ENCODE data around the gene SP140.

The SP140 gene

GRCh38 chr2:230323385-230324106 lies 98.0 kb downstream of the SP140 start:
- FAIRE-seq (no peak), DNase-seq (ENCODE audit: insufficient read length, low spot score) (no peak)
- TF ChIP-seq, protein P1, sequence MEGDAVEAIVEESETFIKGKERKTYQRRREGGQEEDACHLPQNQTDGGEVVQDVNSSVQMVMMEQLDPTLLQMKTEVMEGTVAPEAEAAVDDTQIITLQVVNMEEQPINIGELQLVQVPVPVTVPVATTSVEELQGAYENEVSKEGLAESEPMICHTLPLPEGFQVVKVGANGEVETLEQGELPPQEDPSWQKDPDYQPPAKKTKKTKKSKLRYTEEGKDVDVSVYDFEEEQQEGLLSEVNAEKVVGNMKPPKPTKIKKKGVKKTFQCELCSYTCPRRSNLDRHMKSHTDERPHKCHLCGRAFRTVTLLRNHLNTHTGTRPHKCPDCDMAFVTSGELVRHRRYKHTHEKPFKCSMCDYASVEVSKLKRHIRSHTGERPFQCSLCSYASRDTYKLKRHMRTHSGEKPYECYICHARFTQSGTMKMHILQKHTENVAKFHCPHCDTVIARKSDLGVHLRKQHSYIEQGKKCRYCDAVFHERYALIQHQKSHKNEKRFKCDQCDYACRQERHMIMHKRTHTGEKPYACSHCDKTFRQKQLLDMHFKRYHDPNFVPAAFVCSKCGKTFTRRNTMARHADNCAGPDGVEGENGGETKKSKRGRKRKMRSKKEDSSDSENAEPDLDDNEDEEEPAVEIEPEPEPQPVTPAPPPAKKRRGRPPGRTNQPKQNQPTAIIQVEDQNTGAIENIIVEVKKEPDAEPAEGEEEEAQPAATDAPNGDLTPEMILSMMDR (IDR thresholded peaks at IDR 0.05; ENCODE audit: insufficient read depth, missing control alignments), result no peak

- no peak for DNase-seq (ENCODE audit: insufficient read length, low spot score)
- TF ChIP-seq, protein P1 (IDR thresholded peaks at IDR 0.05; ENCODE audit: insufficient read depth, missing control alignments), result no peak
- FAIRE-seq, result no peak
These were observed 99.0 kb downstream of the SP140 start for GRCh38 chr2:230324503-230324902.

GRCh38 chr2:230325316-230326243 lies 100.0 kb downstream of the SP140 start:
- FAIRE-seq (no peak), DNase-seq (ENCODE audit: insufficient read length, low spot score) (no peak)
- TF ChIP-seq, protein P1 (IDR thresholded peaks at IDR 0.05; ENCODE audit: insufficient read depth, missing control alignments), result no peak

DNA sequence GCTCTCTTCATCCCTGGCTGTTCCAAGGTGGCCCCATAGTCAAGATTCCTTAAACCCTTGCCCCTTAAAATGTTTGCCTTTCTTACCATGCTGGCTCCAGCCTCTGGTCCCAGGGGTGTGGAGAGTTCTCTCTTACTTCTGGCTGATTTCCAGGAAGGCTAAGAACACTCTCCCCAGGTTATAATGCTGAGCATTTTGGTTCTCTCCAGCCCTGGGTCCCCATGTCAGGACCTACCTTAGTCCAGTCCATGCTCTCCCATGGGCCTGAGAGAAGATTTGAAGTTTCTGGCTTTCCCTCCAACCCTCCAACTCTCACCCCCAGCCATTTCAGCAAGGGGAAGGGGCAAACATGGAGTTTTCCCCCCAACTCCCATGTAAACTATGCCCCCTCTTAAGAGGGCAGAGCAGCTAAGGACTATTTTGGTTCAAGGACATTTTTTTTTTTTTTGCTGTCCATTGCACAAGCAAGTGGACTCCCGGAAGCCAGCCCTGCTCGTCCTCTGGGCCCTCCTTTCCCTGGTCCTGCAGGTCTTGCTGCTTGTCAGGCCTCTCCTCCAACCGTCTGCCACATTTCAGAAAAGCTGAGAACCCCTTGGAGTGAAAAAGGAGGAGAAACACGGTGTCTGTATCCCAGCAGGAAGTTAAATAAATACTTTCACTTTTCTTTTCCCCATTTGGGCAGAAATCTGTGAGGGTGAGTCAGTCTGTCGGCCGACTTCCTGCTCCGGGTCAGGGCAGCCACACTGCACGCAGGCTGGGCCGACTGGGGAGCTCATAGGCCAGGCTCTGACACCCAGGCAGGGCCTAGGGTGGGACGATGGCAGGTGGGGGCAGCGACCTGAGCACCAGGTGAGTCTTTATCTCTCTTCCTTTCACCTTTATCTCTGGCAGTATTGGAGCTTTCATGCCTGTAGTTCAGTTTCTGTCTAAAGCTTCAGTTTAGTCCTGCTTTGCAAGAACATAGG lies 101.2 kb downstream of the SP140 start, which contains the start of gene SP140L:
TSS of gene SP140L (plus strand) at position 741 of the 965 bp plus-strand sequence. CDS start at position 818, 77 bp downstream.
- TF ChIP-seq, protein P1 (IDR thresholded peaks at IDR 0.05; ENCODE audit: insufficient read depth, missing control alignments), result no peak
- FAIRE-seq, result no peak
- DNase-seq (ENCODE audit: insufficient read length, low spot score), result no peak

DNA sequence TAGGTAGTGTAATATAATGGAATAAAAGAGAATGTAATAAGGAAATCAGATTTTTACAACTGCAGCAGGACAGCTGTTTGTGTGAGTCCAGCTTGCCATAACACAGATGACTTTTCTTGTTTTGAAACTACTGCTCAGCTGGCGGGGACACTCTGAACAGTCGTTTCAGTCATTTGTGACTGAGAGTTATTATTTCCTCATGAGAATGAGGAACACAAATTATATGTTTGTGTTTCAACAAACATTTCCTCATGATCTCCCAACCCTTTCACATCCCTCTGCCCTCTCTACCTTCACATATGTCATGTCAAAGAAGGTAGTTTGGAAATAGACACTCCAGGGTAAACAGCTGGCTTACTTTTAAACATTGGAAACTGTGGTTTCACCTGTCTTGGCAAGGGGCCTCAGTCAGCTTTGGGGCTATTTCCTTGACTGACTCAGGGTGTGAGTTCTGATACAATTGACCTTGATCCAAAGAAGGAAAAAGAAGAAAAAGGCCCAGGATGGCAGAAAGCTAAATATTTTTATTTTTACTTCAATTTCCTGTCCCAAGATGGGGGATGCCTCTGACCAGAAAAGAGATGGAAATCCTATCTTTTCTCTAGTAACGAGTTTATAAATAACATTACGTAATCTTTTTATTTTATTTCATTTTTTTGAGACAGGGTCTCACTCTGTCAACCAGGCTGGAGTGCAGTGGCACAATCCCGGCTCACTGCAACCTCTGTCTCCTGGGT lies 102.0 kb downstream of the SP140 start:
- TF ChIP-seq, protein P1 (IDR thresholded peaks at IDR 0.05; ENCODE audit: insufficient read depth, missing control alignments), result no peak
- FAIRE-seq (no peak), DNase-seq (ENCODE audit: insufficient read length, low spot score) (no peak)

GRCh38 chr2:230328155-230328458 lies 102.6 kb downstream of the SP140 start:
- DNase-seq (ENCODE audit: insufficient read length, low spot score) (no peak), FAIRE-seq (no peak)

More at GRCh38 chr2:230328155-230328458, 102.6 kb downstream of the SP140 start:
- TF ChIP-seq, protein P1 (IDR thresholded peaks at IDR 0.05; ENCODE audit: insufficient read depth, missing control alignments), result no peak

Measured in D721Med (cell line).